ENCODE results near the gene MAD2L1.

DNA sequence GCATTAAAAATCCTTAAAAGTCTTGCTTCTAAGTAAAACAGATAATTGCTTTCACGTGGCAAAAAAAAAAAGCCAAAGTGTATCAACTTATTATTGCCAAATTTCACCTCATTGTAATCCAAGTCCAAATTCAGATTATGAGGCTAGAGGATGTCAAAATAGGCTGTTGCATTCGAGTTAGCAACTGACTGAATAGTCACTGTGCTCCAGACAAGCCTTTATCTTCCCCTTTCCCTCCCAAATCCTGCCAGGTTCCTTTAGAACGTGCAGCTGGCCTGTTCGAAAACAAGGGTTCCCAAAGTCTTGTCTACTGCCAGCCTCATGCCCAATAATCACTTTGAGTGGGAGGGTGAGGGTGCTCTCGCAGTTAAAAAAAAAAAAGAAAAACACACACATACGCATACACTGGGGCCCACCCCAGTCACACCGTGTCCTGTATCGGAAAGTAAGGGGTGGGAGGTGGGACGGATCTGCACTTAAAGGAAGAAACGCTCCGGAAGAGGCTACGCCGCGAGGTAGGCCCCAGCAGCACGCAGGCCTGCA lies 603 bp downstream of the MAD2L1 start:
- TF ChIP-seq EZH2 (IDR thresholded peaks at IDR 0.05; ENCODE audit: borderline replicate concordance, low read length) = no peak
- TF ChIP-seq CTCF (IDR thresholded peaks at IDR 0.05; ENCODE audit: low read length) = no peak

All from OCI-LY1 (cell line).